ENCODE data around the gene TRPV5.

DNA sequence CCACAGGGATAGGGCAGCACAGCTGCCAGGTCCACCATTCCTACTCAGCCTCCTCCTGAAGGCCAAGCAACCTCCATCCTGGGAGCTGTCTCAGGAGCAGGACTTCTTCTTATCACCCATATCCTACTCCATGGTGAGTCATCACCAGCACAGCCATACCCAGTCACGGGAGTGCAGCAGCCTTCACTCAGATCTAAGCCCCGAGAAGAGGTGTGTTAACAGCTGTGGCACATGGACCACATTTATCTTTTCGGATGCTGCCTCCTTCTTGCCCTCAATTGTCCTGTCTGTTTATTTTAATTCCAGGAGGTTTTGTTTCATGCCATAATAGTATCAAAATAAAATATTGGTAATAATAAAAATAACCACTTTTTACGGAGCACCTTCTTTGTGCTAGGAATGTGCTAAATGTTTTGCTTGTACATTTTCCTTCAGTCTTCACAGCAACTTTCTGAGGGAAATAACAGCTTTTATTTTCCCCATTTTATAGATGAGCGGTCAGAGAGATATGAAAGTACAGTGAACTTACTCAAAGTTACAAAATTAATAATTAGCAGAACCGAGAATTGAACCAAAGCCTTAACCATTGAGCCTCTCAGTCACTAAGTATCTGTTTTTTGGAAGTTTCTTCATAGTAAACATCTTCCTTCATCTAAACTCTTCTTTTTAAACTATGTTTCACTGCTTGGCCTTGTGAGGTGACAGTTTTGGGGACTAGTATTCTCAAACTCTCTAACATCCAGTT lies 31.1 kb upstream of the TRPV5 start:
- TF ChIP-seq EZH2 (IDR thresholded peaks at IDR 0.05; ENCODE audit: insufficient read depth, poor library complexity, severe bottlenecking) (no peak), EZH2phosphoT487 (IDR thresholded peaks at IDR 0.05; ENCODE audit: insufficient read depth, low read depth) (no peak)
